Left forelimb (tissue), 1 donor: Measurements from ENCODE around the gene GALNTL6.

Experiments
- DNase-seq: peaks from one replicate; pipeline ENCODE4 v3.0.0-alpha.2; 2018; ENCODE audit warnings: low spot score

GALNTL6 gene

GRCh38 chr4:172207258-172207657, 394.1 kb downstream of the GALNTL6 start:
- no peak for DNase-seq

- no peak for DNase-seq
Observed at GRCh38 chr4:172207886-172208285, 394.7 kb downstream of the GALNTL6 start.

- DNase-seq = no peak
Observed at GRCh38 chr4:172220679-172221078, 407.5 kb downstream of the GALNTL6 start.

DNA sequence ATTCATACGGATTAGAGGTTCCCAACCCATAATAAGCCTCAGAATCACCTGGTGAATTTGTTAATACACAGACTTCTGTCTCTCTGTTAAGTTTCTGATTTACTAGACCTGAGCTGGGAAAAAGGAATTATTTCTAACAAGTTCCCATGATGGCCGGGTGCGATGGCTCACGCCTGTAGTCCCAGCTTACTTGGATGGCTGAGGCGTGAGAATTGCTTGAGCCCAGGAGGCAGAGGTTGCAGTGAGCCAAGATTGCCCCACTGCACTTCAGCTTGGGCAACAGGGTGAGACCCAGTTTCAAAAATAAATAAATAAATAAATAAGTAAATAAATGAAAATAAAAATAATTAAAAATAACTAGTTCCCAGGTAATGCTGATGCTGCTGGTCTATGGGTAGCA, 412.3 kb downstream of the GALNTL6 start:
- no peak for DNase-seq

DNA sequence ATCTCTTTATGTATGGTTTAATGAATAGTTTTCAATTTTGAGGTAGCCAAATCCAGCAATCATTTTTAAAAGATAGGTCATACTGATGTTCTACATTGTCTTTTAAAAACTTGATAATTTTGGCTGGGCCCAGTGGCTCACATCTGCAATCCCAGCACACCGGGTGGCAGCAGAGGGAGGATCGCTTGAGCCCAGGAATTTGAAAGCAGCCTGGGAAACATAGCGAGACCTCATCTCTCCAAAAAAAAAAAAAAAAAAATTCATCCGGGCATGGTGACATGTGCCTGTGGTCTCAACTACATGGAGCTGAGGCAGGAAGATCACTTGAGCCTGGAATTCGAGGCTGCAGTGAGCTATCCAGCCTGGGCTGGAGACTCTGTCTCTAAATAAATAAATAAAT, 419.8 kb downstream of the GALNTL6 start:
- DNase-seq = no peak

DNA sequence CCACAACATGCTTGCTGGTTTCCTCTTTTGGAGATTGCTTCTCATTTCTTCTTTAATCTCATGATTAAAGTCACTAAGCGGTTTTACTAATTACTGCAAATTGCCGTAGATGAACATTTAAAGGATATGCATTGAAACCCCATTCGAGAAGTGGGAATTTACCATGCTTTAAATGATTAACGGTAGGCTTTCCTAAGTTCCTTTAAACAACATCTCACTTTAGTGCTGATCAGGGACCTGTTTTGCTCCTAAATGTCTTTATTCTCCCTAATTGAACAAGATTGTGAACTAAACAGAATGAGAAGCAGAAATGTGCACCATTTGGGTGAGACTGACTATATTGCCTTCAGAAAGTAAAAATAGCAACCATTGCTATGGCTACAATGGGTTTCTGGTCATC, 430.3 kb downstream of the GALNTL6 start:
- DNase-seq = no peak

DNA sequence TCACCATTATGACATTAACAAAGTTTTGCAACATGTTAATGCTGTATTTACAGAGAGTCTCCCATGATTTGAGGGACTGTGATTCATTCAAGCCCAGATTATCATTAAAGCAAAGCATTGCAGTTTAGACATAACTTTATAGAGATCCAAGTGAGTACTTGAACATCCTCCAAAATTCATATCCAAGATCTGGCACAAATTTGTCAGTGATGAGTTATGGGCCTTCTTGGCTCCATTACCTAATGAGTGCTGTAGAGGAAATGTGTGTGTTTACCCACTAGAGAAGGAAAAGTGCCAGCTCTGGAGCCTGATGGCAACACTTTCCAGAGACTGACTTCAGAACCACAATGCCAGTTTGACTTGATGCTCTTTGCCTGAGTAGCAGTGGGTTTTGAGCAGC, 432.3 kb downstream of the GALNTL6 start:
- no peak for DNase-seq

DNA sequence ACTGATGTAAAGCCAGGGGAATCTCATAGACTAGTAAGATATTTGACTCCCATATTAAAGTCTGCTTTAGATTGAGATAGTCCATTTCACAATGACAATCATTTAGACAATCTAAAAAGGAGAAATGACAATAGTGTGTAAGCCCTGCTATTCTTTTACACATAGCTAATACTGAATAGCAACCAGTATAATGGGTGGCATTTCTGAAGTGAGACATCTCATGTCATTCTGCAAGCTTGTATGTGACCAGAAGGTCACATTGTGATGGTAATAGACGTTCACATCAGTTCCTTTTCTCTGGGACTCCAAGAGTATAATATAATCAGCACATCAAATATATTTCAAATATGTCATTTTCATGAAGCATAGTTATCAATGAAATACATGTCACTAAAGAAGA, 440.2 kb downstream of the GALNTL6 start:
- no peak for DNase-seq

GRCh38 chr4:172256820-172257219, 443.6 kb downstream of the GALNTL6 start:
- no peak for DNase-seq

- no peak for DNase-seq
Observed at GRCh38 chr4:172270397-172270796, 457.2 kb downstream of the GALNTL6 start.

DNA sequence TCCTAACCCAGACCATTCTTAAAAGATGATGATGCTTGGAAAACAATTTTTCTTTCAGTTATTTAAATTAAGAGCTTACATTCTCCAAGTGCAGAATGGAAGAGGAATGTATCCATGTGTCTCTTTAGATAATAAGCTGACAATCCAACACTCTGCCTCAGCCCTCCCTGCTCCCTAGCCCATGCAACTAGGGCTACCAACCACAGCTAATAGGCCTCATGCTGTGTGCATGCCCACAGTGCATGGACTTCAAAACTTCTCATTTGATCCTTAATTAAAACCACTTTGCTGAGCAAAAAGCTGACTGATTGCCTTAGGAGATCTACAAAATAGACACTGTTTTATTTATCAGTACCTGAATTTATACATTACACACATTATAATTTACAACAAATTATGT, 473.9 kb downstream of the GALNTL6 start:
- no peak for DNase-seq

- no peak for DNase-seq
Observed at GRCh38 chr4:172305698-172306097, 492.5 kb downstream of the GALNTL6 start.

DNA sequence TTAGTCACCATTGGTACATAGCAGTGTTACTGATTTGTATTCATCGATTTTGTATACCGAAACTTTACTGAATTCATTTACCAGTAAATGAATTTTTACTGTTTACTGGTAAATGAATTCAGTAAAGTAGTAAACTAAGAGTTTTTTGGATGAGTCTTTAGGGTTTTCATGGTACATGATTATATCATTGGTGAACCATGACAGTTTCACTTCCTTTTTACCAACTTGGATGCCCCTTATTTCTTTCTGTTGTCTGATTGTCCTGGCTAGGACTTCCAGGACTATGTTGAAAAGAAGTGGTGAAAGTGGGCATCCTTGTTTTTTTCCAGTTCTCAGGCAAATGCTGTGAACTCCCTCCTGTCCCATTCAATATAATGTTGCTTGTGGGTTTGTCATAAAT, 494.9 kb downstream of the GALNTL6 start:
- DNase-seq = no peak

GRCh38 chr4:172311682-172312081, 498.5 kb downstream of the GALNTL6 start:
- no peak for DNase-seq

- no peak for DNase-seq
Observed at GRCh38 chr4:172323288-172323687, 510.1 kb downstream of the GALNTL6 start.

- no peak for DNase-seq
Observed at GRCh38 chr4:172344308-172344938, 531.2 kb downstream of the GALNTL6 start.

DNA sequence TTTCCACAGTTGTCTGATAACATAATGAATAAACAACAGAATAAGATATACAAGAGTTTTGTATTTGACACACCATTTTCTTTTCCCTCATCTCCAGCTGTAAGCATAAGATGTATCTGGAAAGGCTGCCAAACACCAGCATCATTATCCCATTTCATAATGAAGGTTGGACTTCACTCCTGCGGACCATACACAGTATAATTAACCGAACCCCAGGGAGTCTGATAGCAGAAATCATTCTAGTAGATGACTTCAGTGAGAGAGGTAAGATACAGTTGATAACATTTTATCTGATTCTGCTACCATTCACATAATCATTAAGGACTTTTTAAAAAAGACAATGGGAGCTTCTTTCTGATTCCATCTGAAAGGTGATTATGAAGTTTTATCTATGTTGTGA, 535.2 kb downstream of the GALNTL6 start:
- no peak for DNase-seq

DNA sequence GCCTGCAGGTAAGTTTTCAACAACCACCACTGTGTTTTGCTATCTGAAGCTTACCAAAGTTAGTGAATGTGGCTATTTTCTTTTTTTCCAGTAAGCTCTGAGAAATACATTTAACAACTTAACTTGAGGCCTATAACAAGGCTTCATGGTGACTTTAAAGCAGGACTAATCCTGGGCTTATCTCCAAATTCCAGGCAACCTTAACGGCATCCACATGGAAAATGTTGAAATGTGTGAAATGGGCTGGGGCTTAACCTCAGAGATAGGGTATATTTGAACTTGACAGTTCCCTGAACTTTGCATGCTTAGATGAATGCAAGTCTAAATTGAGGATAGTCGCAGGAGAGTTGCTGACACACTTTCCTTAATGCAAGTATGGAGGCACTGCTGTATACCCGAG, 539.2 kb downstream of the GALNTL6 start:
- DNase-seq = no peak

DNA sequence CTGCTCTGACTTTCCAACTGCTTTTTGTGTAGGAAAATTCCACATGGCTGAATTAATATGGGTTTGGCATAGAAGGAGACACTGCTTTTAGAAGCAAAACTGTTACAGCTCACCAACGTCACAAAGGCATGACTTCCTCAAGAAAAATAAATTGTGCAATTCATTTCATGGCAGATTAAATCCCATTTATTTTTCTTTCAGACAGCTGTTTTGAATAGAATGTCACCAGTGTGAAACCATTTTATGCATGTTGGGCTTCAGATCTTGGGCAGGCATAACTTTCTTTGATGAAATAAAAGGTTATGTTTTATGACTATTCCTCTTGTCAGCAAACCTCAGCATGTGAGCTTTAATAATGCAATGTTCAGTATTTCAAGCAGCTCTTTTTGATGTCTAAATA, 542.8 kb downstream of the GALNTL6 start:
- no peak for DNase-seq

GRCh38 chr4:172357006-172357540, 543.9 kb downstream of the GALNTL6 start:
- DNase-seq = no peak

DNA sequence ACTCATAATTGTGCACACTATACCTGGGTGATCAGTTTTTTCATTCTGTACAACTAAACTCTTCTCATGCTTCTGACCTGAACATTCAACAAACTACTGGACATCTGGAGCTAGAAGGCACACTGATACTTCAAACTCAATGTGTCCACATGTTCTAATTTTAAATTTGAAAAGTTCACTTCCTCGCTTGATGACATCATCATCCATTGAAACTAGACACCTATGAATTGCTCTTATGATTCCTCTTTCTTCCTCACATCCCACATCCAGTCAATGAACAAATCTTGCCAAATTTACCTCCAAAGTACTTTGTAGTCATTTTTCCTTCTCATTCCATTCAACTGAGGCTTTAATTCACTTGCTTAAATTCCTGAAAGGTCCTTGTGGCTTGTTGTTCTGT, 549.4 kb downstream of the GALNTL6 start:
- DNase-seq = no peak

DNA sequence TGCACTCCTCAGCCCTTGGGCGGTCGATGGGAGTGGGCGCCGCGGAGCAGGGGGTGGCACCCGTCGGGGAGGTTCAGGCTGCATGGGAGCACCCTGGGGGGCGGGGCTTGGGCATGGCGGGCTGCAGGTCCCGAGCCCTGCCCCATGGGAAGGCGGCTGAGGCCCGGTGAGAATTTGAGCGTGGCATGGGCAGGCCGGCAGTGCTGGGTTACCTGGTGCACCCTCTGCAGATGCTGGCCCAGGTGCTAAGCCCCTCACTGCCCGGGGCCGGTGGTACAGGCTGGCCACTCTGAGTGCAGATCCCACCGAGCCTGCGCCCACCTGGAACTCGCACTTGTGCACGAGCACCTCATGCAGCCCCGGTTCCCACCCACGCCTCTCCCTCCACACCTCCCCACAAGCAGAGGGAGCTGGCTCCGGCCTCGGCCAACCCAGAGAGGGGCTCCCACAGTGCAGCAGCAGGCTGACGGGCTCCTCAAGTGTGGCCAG, 556.3 kb downstream of the GALNTL6 start:
- no peak for DNase-seq

DNA sequence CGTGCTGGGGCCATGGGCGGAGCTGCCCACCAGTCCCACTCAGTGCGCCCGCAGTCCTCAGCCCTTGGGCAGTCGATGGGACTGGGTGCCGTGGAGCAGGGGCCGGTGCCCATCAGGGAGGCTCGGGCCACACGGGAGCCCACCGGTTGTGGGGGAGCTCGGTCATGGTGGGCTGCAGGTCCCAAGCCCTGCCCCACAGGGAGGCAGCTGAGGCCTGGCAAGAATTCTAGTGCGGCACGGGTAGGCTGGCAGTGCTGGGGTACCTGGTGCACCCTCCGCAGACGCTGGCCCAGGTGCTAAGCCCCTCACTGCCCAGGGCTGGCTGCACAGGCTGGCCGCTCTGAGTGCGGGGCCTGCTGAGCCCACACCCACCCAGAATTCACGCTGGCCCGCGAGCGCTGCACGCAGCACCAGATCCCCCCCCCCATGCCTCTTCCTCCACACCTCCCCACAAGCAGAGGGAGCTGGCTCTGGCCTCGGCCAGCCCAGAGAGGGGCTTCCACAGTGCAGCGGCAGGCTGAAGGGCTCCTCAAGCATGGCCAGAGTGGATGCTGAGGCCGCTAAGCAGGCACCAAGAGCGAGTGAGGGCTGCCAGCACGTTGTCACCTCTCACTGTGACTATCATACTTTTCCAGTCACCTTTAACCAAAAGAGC, 564.4 kb downstream of the GALNTL6 start:
- DNase-seq = no peak

DNA sequence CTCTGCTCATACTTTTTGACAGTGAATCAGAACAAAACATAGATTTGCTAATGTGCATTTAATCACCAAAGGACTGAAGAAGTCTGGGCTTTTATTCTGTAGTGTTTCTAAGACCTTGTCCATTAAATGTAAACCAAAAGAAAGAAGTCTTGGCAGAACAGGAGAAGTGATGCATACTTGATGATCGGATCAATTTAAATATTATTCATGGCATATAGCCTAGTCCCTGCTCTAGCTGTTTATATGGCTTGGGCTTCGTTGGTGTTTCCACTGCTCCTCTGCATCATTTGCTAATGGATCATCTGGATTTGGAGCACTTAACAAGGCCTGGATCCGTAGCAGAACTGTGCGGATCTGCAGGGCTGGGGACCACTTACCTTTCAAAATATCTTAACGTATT, 566.6 kb downstream of the GALNTL6 start:
- no peak for DNase-seq
